ENCODE results near the gene IL21R. TPM values are rescaled to one million over a fixed set of nuclear protein-coding genes. Genes with fewer than 3 reads are reported as not detected.

Gene IL21R
- total RNA-seq, 1 donor from 2014 or later, result 0.05 TPM

- no peaks in the 10 kb centered on the region for H3K9me3 ChIP-seq (replicated peaks)
- no peaks in the 10 kb centered on the region for H3K27me3 ChIP-seq (ENCODE audit: low read depth)
- no peak for DNase-seq
- TF ChIP-seq CTCF (IDR thresholded peaks at IDR 0.05; ENCODE audit: borderline replicate concordance), result no peak
- intact Hi-C loops (cut with micrococcal nuclease), result no loop called here
- peaks cover 16% of the 10 kb centered on the region for H3K4me1 ChIP-seq
- H3K4me3 ChIP-seq, result no peak overlapping the region
- peaks cover 100% of the 10 kb centered on the region for H3K36me3 ChIP-seq
- peak overlapping the region; percentile 81 for H3K27ac ChIP-seq (replicated peaks)
Observed at GRCh38 chr16:27492588-27492979, 90.6 kb downstream of the IL21R start.

GRCh38 chr16:27495191-27495590 is 93.2 kb downstream of the IL21R start:
- no peak for DNase-seq
- intact Hi-C loops (cut with micrococcal nuclease), result no loop called here
- no peaks in the 10 kb centered on the region for H3K9me3 ChIP-seq (replicated peaks)

GRCh38 chr16:27498031-27498825 is 96.3 kb downstream of the IL21R start:
- intact Hi-C loops (cut with micrococcal nuclease), result no loop called here
- no peak for DNase-seq
- Histone ChIP-seq H3K4me3 (no peak overlapping the region), H3K9me3 (replicated peaks) (no peaks in the 10 kb centered on the region), H3K36me3 (peaks cover 100% of the 10 kb centered on the region), H3K27ac (replicated peaks) (peak overlapping the region; percentile 81), H3K27me3 (ENCODE audit: low read depth) (no peaks in the 10 kb centered on the region), H3K4me1 (peaks cover 23% of the 10 kb centered on the region)
- no peak for TF ChIP-seq CTCF (IDR thresholded peaks at IDR 0.05; ENCODE audit: borderline replicate concordance)

More at GRCh38 chr16:27495191-27495590, 93.2 kb downstream of the IL21R start:
- Histone ChIP-seq H3K4me3 (no peak overlapping the region), H3K36me3 (peaks cover 100% of the 10 kb centered on the region), H3K4me1 (peaks cover 37% of the 10 kb centered on the region), H3K27ac (replicated peaks) (no peak overlapping the region), H3K27me3 (ENCODE audit: low read depth) (no peaks in the 10 kb centered on the region)
- no peak for TF ChIP-seq CTCF (IDR thresholded peaks at IDR 0.05; ENCODE audit: borderline replicate concordance)

GRCh38 chr16:27498916-27499658 is 97.1 kb downstream of the IL21R start:
- peaks cover 100% of the 10 kb centered on the region for H3K36me3 ChIP-seq
- no peaks in the 10 kb centered on the region for H3K9me3 ChIP-seq (replicated peaks)
- H3K4me1 ChIP-seq, result peaks cover 21% of the 10 kb centered on the region
- H3K27ac ChIP-seq (replicated peaks), result peak overlapping the region; percentile 81
- no peak overlapping the region for H3K4me3 ChIP-seq
- H3K27me3 ChIP-seq (ENCODE audit: low read depth), result no peaks in the 10 kb centered on the region
- intact Hi-C loops (cut with micrococcal nuclease), result no loop called here
- no peak for DNase-seq
- no peak for TF ChIP-seq CTCF (IDR thresholded peaks at IDR 0.05; ENCODE audit: borderline replicate concordance)

DNA sequence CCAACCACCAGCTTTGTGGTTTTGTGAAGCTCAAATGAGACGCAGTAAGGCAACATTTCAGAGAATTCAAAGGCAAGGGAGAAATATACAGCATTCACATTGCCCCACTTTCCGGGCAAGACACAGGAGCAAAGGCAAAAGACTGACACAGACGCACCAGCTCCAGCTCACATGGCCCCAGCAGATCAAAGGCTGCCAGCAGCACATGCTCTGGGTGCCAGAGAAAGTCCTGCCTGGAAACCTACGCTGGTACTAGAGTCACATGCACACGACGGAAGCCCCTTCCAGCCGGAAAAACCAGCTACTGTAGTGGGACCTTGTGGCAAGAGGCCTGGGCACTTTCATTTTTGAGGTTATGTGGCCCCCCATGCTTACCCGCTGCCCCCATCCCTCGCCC is 97.7 kb downstream of the IL21R start:
- peaks cover 26% of the 10 kb centered on the region for H3K4me1 ChIP-seq
- no peak overlapping the region for H3K4me3 ChIP-seq
- peak overlapping the region; percentile 81 for H3K27ac ChIP-seq (replicated peaks)
- no peaks in the 10 kb centered on the region for H3K27me3 ChIP-seq (ENCODE audit: low read depth)
- TF ChIP-seq CTCF (IDR thresholded peaks at IDR 0.05; ENCODE audit: borderline replicate concordance), result no peak
- H3K36me3 ChIP-seq, result peaks cover 100% of the 10 kb centered on the region
- H3K9me3 ChIP-seq (replicated peaks), result no peaks in the 10 kb centered on the region
- intact Hi-C loops (cut with micrococcal nuclease), result no loop called here
- DNase-seq, result peak; percentile 38
